H9 (cell line): ENCODE measurements around the gene NARS2. TPM values are rescaled to one million over a fixed set of nuclear protein-coding genes. Genes with fewer than 3 reads are reported as not detected.

ENCODE experiments used
- DNase-seq: peaks from one replicate; pipeline ENCODE4 v3.0.0-alpha.2; 2017
- H2AFZ ChIP-seq: one replicate; pipeline ENCODE4 v1.6.1; 2013; ENCODE audit warnings: mild to moderate bottlenecking, low read length, control low read depth, moderate library complexity
- H2AK5ac ChIP-seq: 2 replicates; pipeline ENCODE4 v1.6.1; 2013; ENCODE audit warnings: low read length, control low read depth, mixed read lengths; ENCODE audit not compliant: insufficient read length
- H2BK120ac ChIP-seq: one replicate; pipeline ENCODE4 v1.6.1; 2013; ENCODE audit warnings: low read depth, mild to moderate bottlenecking, low read length, control low read depth, inconsistent platforms; ENCODE audit not compliant: poor library complexity, severe bottlenecking
- H2BK12ac ChIP-seq: 2 replicates; pipeline ENCODE4 v1.6.1; 2013; ENCODE audit warnings: low read length, control low read depth, mixed read lengths, low read depth; ENCODE audit not compliant: insufficient read length
- H2BK15ac ChIP-seq: 2 replicates; pipeline ENCODE4 v1.6.1; 2013; ENCODE audit warnings: low read depth, low read length, control low read depth
- H2BK20ac ChIP-seq: one replicate; pipeline ENCODE4 v1.6.1; 2013; ENCODE audit warnings: low read depth, mild to moderate bottlenecking, low read length, control low read depth, inconsistent platforms; ENCODE audit not compliant: poor library complexity, severe bottlenecking
- H2BK5ac ChIP-seq: 2 replicates; pipeline ENCODE4 v1.6.1; 2013; ENCODE audit warnings: low read length, control low read depth, mixed read lengths; ENCODE audit not compliant: insufficient read length
- H3K14ac ChIP-seq: 2 replicates; pipeline ENCODE4 v1.6.1; 2013; ENCODE audit warnings: low read length, control low read depth; ENCODE audit not compliant: insufficient read depth
- H3K18ac ChIP-seq: 2 replicates; pipeline ENCODE4 v1.6.1; 2013; ENCODE audit warnings: low read depth, mild to moderate bottlenecking, mixed read lengths, low read length, control low read depth; ENCODE audit not compliant: insufficient read length
- H3K23ac ChIP-seq: 2 replicates; pipeline ENCODE4 v1.6.1; 2013; ENCODE audit warnings: low read length, control low read depth, mixed read lengths, low read depth; ENCODE audit not compliant: insufficient read length
- H3K23me2 ChIP-seq: 2 replicates; pipeline ENCODE4 v1.6.1; 2013; ENCODE audit warnings: low read depth, mild to moderate bottlenecking, mixed read lengths, low read length, control low read depth; ENCODE audit not compliant: insufficient read length, poor library complexity, severe bottlenecking
- H3K27ac ChIP-seq: 2 replicates; pipeline ENCODE4 v1.5.1; 2013; ENCODE audit warnings: low read length, control low read depth, mixed read lengths, low read depth; ENCODE audit not compliant: insufficient read length
- H3K27me3 ChIP-seq: 2 replicates; pipeline ENCODE4 v1.6.1; 2013; ENCODE audit warnings: low read length, control low read depth, inconsistent platforms; ENCODE audit not compliant: insufficient read depth
- H3K4ac ChIP-seq: 2 replicates; pipeline ENCODE4 v1.6.1; 2013; ENCODE audit warnings: low read depth, mild to moderate bottlenecking, control low read depth, inconsistent platforms, low read length, moderate library complexity
- H3K4me1 ChIP-seq: 2 replicates; pipeline ENCODE4 v1.6.1; 2013; ENCODE audit warnings: low read length, control low read depth, inconsistent platforms; ENCODE audit not compliant: insufficient read depth
- H3K4me2 ChIP-seq: 2 replicates; pipeline ENCODE4 v1.6.1; 2013; ENCODE audit warnings: low read length, control low read depth, mixed read lengths; ENCODE audit not compliant: insufficient read length, insufficient read depth
- H3K56ac ChIP-seq: 2 replicates; pipeline ENCODE4 v1.6.1; 2013; ENCODE audit warnings: low read depth, mild to moderate bottlenecking, mixed read lengths, low read length, control low read depth; ENCODE audit not compliant: insufficient read length
- H3K79me1 ChIP-seq: 2 replicates; pipeline ENCODE4 v1.6.1; 2013; ENCODE audit warnings: low read depth, mild to moderate bottlenecking, moderate library complexity, low read length, control low read depth, inconsistent platforms; ENCODE audit not compliant: insufficient read depth, poor library complexity, severe bottlenecking
- H3K79me2 ChIP-seq: 2 replicates; pipeline ENCODE4 v1.6.1; 2013; ENCODE audit warnings: low read length, control low read depth, inconsistent platforms; ENCODE audit not compliant: insufficient read depth
- H3K9ac ChIP-seq: 2 replicates; pipeline ENCODE4 v1.6.1; 2013; ENCODE audit warnings: low read length, control low read depth, mixed read lengths; ENCODE audit not compliant: insufficient read length; ENCODE audit errors: extremely low read depth
- H3K9me3 ChIP-seq: one replicate; pipeline ENCODE4 v1.6.1; 2013; ENCODE audit warnings: low read depth, low read length, inconsistent platforms; ENCODE audit not compliant: control insufficient read depth
- H3T11ph ChIP-seq: one replicate; pipeline ENCODE4 v1.6.1; 2013; ENCODE audit warnings: mild to moderate bottlenecking, low read length, control low read depth, inconsistent platforms
- H4K20me1 ChIP-seq: one replicate; pipeline ENCODE4 v1.6.1; 2013; ENCODE audit not compliant: control insufficient read depth, insufficient read length, insufficient read depth
- H4K5ac ChIP-seq: 2 replicates; pipeline ENCODE4 v1.6.1; 2013; ENCODE audit warnings: low read depth, mild to moderate bottlenecking, mixed read lengths, low read length, control low read depth; ENCODE audit not compliant: insufficient read length
- H4K8ac ChIP-seq: replicated peaks from 2 replicates; pipeline ENCODE4 v1.6.1; 2013; ENCODE audit warnings: low read length, control low read depth, mixed read lengths, low read depth; ENCODE audit not compliant: insufficient read length
- H4K91ac ChIP-seq: 2 replicates; pipeline ENCODE4 v1.6.1; 2013; ENCODE audit warnings: low read depth, mild to moderate bottlenecking, moderate library complexity, mixed read lengths, low read length, control low read depth; ENCODE audit not compliant: insufficient read length
- H3K27ac Mint-ChIP-seq, 3 experiments: 2 replicates in 2 of 3; 3 replicates in 1 of 3; pipeline ENCODE4 v1.8.0; 2020 to 2021; ENCODE audit warnings: mixed read lengths in 3 of 3, mild to moderate bottlenecking in 1 of 3, moderate library complexity in 1 of 3
- H3K27me3 Mint-ChIP-seq: 2 replicates; pipeline ENCODE4 v1.8.0; 2021; ENCODE audit warnings: low read depth, mild to moderate bottlenecking, moderate library complexity, mixed read lengths
- H3K36me3 Mint-ChIP-seq, 3 experiments: 2 replicates in 2 of 3; 3 replicates in 1 of 3; pipeline ENCODE4 v1.8.0; 2020 to 2021; ENCODE audit warnings: low read depth in 3 of 3, mixed read lengths in 3 of 3; ENCODE audit not compliant: insufficient read depth in 1 of 3
- H3K4me1 Mint-ChIP-seq, 2 experiments: 2 replicates each; pipeline ENCODE4 v1.8.0; 2020; ENCODE audit warnings: mixed read lengths in 2 of 2
- H3K4me3 Mint-ChIP-seq, 2 experiments: 2 replicates in 1 of 2; 3 replicates in 1 of 2; pipeline ENCODE4 v1.8.0; 2020 to 2021; ENCODE audit warnings: mild to moderate bottlenecking in 2 of 2, mixed read lengths in 2 of 2, moderate library complexity in 1 of 2
- H3K9me3 Mint-ChIP-seq, 2 experiments: 2 replicates in 1 of 2; 3 replicates in 1 of 2; pipeline ENCODE4 v1.8.0; 2020; ENCODE audit warnings: mild to moderate bottlenecking in 2 of 2, mixed read lengths in 2 of 2, moderate library complexity in 1 of 2
- WGBS: extraction: QIAGEN DNeasy Blood & Tissue Kit; methylation state at CpG from one replicate; pipeline ENCODE4 v1.1.7; 2013; ENCODE audit warnings: missing lambda C conversion rate, low lambda C conversion rate, mixed read lengths; ENCODE audit not compliant: insufficient read length; ENCODE audit errors: extremely low coverage; 5-methylcytosine and 5-hydroxymethylcytosine counted together
- total RNA-seq: library from RNA; stranded (reverse); gene quantifications from 2 replicates; pipeline ENCODE4 v1.2.1, GENCODE V29; 2021
- TF ChIP-seq, protein P1 (sequence below): fragments of 200-600 bp; sonication (generic); conservative IDR thresholded peaks from 3 replicates; pipeline ENCODE4 v1.8.0; 2021; ENCODE audit warnings: antibody characterized with exemption, mild to moderate bottlenecking

The NARS2 gene
- total RNA-seq, 1 experiment from 2014 or later: 29.7 TPM

GRCh38 chr11:78570031-78570430 is 4.6 kb downstream of the NARS2 start:
- H2AFZ ChIP-seq: no peak overlapping the region
- peaks cover 14 to 54% (median 54%) of the 10 kb centered on the region in 3 experiments; a peak in 6 of 7 replicates for H3K36me3 Mint-ChIP-seq
- H4K8ac ChIP-seq: no peak overlapping the region
- no peaks in the 10 kb centered on the region; the same call in 1 of the 2 replicates for H3K4me1 ChIP-seq
- peaks cover 13 to 19% of the 10 kb centered on the region in 2 experiments for H3K4me1 Mint-ChIP-seq
- no peak overlapping the region for H3K4ac ChIP-seq
- no peak overlapping the region for H3K56ac ChIP-seq
- H2BK15ac ChIP-seq: no peak overlapping the region
- no peaks in the 10 kb centered on the region for H3K27me3 ChIP-seq
- no peak overlapping the region for H3K18ac ChIP-seq
- H3K23me2 ChIP-seq: peaks cover 3% of the 10 kb centered on the region
- H4K91ac ChIP-seq: no peak overlapping the region
- no peaks in the 10 kb centered on the region for H3K9me3 Mint-ChIP-seq
- H2BK20ac ChIP-seq: no peak overlapping the region
- no peak overlapping the region for H3K23ac ChIP-seq
- H3K27ac Mint-ChIP-seq: peak overlapping the region in 1 of 3 experiments; percentile 40; a peak in 1 of 7 replicates
- no peak overlapping the region for H3K14ac ChIP-seq
- no peaks in the 10 kb centered on the region for H4K20me1 ChIP-seq
- no peak overlapping the region for H3K4me3 Mint-ChIP-seq
- H3K4me2 ChIP-seq: no peak overlapping the region
- H3K79me1 ChIP-seq: no peaks in the 10 kb centered on the region
- H2BK5ac ChIP-seq: no peak overlapping the region
- no peak overlapping the region for H3K9ac ChIP-seq
- no peak for DNase-seq
- TF ChIP-seq, protein P1, sequence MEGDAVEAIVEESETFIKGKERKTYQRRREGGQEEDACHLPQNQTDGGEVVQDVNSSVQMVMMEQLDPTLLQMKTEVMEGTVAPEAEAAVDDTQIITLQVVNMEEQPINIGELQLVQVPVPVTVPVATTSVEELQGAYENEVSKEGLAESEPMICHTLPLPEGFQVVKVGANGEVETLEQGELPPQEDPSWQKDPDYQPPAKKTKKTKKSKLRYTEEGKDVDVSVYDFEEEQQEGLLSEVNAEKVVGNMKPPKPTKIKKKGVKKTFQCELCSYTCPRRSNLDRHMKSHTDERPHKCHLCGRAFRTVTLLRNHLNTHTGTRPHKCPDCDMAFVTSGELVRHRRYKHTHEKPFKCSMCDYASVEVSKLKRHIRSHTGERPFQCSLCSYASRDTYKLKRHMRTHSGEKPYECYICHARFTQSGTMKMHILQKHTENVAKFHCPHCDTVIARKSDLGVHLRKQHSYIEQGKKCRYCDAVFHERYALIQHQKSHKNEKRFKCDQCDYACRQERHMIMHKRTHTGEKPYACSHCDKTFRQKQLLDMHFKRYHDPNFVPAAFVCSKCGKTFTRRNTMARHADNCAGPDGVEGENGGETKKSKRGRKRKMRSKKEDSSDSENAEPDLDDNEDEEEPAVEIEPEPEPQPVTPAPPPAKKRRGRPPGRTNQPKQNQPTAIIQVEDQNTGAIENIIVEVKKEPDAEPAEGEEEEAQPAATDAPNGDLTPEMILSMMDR: no peak
- no peaks in the 10 kb centered on the region for H3K27me3 Mint-ChIP-seq
- H3K9me3 ChIP-seq: no peaks in the 10 kb centered on the region
- no peak overlapping the region for H2AK5ac ChIP-seq
- no peak overlapping the region for H3T11ph ChIP-seq
- no CpG with 5 or more reads among the region's 6 CpGs for WGBS
- H3K27ac ChIP-seq: no peak overlapping the region
- no peak overlapping the region for H2BK120ac ChIP-seq
- no peak overlapping the region for H2BK12ac ChIP-seq
- H4K5ac ChIP-seq: no peak overlapping the region
- peaks cover 9% of the 10 kb centered on the region for H3K79me2 ChIP-seq
